ENCODE measurements around the gene IL3.

Gene IL3

DNA sequence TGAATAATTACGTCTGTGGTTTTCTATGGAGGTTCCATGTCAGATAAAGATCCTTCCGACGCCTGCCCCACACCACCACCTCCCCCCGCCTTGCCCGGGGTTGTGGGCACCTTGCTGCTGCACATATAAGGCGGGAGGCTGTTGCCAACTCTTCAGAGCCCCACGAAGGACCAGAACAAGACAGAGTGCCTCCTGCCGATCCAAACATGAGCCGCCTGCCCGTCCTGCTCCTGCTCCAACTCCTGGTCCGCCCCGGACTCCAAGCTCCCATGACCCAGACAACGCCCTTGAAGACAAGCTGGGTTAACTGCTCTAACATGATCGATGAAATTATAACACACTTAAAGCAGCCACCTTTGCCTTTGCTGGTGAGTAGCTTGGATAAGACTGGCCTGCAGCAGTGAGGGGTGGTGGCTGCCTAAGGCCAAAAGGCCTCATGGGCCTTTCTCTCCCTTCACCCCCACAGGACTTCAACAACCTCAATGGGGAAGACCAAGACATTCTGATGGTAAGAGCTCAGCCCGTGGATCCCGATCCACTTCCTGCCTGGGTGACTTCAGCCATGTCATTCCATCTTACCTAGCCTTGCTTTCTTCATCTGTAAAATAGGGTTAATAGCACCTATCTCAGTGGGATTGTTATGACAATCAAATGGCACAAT lies at the start of gene IL3:
IL3 (plus strand) TSS at position 155 of the 661 bp plus-strand sequence; CDS start at position 207, 52 bp downstream.
- no peak for DNase-seq

GRCh38 chr5:132010989-132011621 lies 49.4 kb upstream of the IL3 start:
- in situ Hi-C loops (cut with MboI; ENCODE audit: low pct_unique_long_range_greater_than_20kb, low sequenced_read_pairs) = loop anchor here (25.0 kb wide), 3 partner anchors 199 to 574 kb away; no protein-coding TSS in a partner anchor
- DNase-seq = no peak

More for the DNA sequence above, at the start of gene IL3:
- in situ Hi-C loops (cut with MboI; ENCODE audit: low pct_unique_long_range_greater_than_20kb, low sequenced_read_pairs) = loop anchor here (25.0 kb wide), 1 partner anchor 452 kb away; no protein-coding TSS in a partner anchor

GRCh38 chr5:132011622-132012343 lies 48.7 kb upstream of the IL3 start, which contains the start of gene ACSL6:
TSS of gene ACSL6 (minus strand) at chr5:132011658. CDS start at chr5:132011553, 105 bp downstream.
- in situ Hi-C loops (cut with MboI; ENCODE audit: low pct_unique_long_range_greater_than_20kb, low sequenced_read_pairs) = loop anchor here (25.0 kb wide), 3 partner anchors 199 to 574 kb away; no protein-coding TSS in a partner anchor
- no peak for DNase-seq

- in situ Hi-C loops (cut with MboI; ENCODE audit: low pct_unique_long_range_greater_than_20kb, low sequenced_read_pairs) = loop anchor here (25.0 kb wide), 3 partner anchors 200 to 575 kb away; no protein-coding TSS in a partner anchor
These were observed 48.0 kb upstream of the IL3 start for GRCh38 chr5:132012371-132013005.

DNA sequence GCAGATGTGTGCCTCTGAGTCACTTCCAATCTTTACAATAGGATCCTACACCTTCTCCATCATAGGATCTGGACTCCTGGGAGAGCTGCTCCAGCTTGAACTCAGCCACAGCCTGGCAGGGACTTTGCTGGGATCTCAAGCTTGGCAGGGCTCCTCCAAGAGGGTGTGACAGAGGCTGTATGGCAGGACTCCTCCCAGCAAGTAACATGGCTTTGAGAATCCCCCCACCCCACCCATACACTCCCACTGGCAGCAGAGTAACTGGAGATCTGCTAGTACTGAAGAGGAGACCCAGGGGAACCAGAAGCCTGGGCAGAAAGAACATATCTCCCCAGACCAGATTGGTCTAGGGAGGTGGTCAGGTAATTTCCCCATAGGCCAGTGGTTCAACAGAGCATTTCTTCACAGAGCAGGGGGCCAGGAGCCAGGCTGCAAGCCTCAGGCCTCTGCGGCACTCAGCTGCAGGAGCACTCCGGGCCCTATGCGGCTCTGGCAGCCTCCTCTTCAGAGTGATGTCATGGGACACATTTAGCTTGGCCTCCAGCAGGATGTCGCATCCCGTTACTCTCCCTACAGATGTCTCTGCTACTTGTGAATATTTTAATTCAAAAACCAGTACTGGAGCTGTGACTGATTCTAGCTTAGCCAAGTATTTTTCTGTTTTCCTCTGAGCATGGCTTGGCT lies 47.3 kb upstream of the IL3 start:
- in situ Hi-C loops (cut with MboI; ENCODE audit: low pct_unique_long_range_greater_than_20kb, low sequenced_read_pairs) = loop anchor here (25.0 kb wide), 3 partner anchors 201 to 576 kb away; no protein-coding TSS in a partner anchor
- no peak for DNase-seq

More at GRCh38 chr5:132012371-132013005, 48.0 kb upstream of the IL3 start:
- DNase-seq = peak; percentile 73

GRCh38 chr5:132013711-132014110 lies 46.7 kb upstream of the IL3 start:
- no peak for DNase-seq
- in situ Hi-C loops (cut with MboI; ENCODE audit: low pct_unique_long_range_greater_than_20kb, low sequenced_read_pairs) = loop anchor here (25.0 kb wide), 3 partner anchors 201 to 576 kb away; no protein-coding TSS in a partner anchor

GRCh38 chr5:132016721-132017250 lies 43.7 kb upstream of the IL3 start:
- in situ Hi-C loops (cut with MboI; ENCODE audit: low pct_unique_long_range_greater_than_20kb, low sequenced_read_pairs) = loop anchor here (25.0 kb wide), 3 partner anchors 204 to 579 kb away; no protein-coding TSS in a partner anchor
- no peak for DNase-seq

GRCh38 chr5:132017316-132017715 lies 43.1 kb upstream of the IL3 start:
- no peak for DNase-seq
- in situ Hi-C loops (cut with MboI; ENCODE audit: low pct_unique_long_range_greater_than_20kb, low sequenced_read_pairs) = loop anchor here (25.0 kb wide), 3 partner anchors 205 to 580 kb away; no protein-coding TSS in a partner anchor

DNA sequence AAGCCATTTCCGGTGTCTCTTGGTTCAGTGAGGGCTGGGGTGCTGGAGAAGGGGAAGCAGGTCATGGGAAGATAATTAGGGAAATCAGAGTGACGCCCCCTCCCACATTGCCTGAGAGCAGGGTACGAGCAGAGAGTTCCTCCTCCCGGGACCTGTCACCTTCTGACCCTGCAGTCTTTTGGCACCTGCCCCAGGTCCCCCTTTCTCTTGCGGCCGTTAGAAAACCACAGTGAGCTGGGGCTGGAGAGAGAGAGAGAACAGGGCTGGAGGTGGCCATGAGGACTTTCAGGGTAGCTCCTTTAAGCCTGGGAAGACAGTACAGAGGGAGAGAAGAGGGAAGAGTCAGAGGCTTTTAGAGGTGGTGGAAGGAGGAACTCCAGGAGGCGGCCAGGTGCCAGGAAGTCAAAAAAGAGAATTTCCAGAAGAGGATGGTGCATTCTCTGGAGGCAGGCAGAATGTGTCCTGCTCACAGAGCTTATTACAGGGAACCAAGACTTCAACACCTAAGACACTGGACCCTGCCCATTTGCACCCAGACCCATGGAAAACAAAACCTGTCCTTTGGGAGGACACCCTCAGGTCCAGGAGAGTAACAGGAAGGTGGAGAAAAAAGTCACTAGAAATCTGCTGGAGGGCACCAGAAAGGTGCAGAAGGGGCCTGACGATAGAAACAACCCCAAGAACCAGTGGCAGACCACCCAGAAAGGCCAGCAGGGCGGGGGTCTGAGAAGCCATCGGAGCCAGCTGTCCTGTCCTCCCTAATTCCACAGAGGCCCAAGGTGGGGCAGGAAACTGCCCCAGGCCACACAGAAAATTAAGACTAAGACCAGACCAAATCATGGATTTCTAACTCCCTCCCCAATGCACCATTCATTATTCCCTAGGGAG lies 42.5 kb upstream of the IL3 start:
- no peak for DNase-seq
- in situ Hi-C loops (cut with MboI; ENCODE audit: low pct_unique_long_range_greater_than_20kb, low sequenced_read_pairs) = loop anchor here (25.0 kb wide), 3 partner anchors 206 to 581 kb away; no protein-coding TSS in a partner anchor

DNA sequence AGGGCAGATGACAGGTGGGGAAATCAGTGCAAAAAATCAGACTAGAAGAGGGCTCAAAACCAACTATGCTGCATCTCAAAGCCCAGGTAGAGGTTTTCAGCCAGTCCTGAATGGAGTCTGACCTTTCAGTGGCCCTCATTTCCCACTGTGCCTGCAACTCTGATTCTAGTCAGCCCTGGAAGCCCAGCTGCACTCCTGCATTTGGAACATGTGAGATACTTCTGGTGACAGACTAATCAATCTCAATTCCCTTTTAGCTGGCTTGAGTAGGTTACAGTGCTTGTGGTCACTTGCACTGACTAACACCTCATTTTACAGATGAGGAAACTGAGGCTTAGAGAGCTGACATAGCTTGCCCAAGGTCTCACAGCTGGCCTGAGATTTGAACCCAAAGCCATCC lies 41.1 kb upstream of the IL3 start:
- in situ Hi-C loops (cut with MboI; ENCODE audit: low pct_unique_long_range_greater_than_20kb, low sequenced_read_pairs) = loop anchor here (25.0 kb wide), 3 partner anchors 207 to 582 kb away; no protein-coding TSS in a partner anchor
- no peak for DNase-seq

DNA sequence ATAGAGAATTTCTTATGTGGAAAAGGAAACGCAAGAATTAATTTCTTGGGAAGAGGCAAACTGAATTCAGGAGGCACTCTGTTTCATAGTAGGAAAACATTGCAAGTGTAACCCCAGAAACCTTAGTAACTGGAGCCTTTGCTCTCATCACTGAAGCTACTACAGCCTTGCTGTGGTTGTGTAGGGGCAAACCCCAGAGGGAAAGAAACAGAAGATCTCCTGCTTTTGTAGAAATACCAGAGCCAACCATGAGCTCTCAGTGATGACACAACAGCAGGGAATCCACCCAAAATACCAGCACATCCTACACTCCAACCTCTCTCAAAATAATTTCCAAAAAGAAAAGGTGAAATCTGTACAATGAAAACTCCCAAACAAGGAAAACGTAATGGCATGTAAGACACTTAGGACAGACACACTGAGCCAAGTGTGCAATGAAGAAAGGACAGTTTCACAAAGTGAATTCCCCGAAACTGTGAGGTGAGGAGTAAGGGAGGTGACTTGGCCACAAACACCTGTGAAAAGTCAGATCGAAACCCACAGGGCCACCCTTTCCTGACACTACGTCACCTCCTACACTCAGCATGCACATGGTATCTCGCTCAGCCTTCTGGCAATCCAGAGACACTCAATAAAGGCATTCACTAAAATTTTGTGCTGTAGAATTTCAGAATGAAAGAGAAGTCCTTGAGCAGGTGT lies 40.4 kb upstream of the IL3 start:
- in situ Hi-C loops (cut with MboI; ENCODE audit: low pct_unique_long_range_greater_than_20kb, low sequenced_read_pairs) = loop anchor here (25.0 kb wide), 3 partner anchors 208 to 583 kb away; no protein-coding TSS in a partner anchor
- no peak for DNase-seq

- DNase-seq = peak; percentile 69
- in situ Hi-C loops (cut with MboI; ENCODE audit: low pct_unique_long_range_greater_than_20kb, low sequenced_read_pairs) = loop anchor here (25.0 kb wide), 3 partner anchors 208 to 583 kb away; no protein-coding TSS in a partner anchor
These were observed 39.7 kb upstream of the IL3 start for GRCh38 chr5:132020568-132021339.

DNA sequence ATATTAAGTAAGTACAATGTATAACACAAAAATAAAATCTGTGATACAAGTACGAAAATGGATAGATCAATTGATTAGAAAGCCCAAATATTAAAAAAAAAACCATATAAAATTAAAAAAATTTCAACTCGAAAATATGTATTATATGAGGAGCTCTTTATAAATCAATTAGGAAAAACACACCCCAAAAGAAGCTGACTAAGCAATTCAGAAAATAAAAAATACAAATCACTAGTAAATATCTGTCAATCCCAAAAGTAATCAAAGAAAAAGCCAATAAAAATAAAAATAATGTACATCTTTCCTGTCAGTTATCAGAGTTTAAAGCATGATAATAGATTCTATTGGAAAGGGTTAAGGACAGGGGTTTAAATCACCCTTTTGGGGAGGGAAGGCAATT lies 38.8 kb upstream of the IL3 start:
- in situ Hi-C loops (cut with MboI; ENCODE audit: low pct_unique_long_range_greater_than_20kb, low sequenced_read_pairs) = loop anchor here (25.0 kb wide), 3 partner anchors 209 to 584 kb away; no protein-coding TSS in a partner anchor

DNA sequence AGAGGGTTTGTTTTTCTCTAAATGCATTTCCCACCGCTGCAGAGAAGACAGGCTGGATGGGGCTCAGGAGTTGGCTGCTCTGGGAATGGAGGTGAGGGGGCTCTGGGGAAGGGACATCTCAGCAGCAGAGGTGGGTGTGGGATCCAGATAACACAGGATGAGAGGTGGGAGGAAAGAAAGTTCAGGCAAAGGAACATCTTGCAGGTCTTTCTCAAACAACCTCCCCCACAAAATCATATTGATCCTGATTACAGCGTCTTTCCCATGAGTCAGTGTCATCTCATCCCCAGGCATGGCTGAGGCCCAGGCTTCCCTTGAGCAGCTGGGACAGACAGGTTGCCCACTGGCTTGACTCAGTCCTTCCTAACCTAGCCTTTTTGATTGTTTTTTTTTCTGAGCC lies 37.7 kb upstream of the IL3 start:
- in situ Hi-C loops (cut with MboI; ENCODE audit: low pct_unique_long_range_greater_than_20kb, low sequenced_read_pairs) = loop anchor here (25.0 kb wide), 3 partner anchors 210 to 585 kb away; no protein-coding TSS in a partner anchor
- no peak for DNase-seq

More for the DNA sequence above, 38.8 kb upstream of the IL3 start:
- DNase-seq = no peak

All from KBM-7 (cell line).